ENCODE measurements around the gene EPC1. TPM values are rescaled to one million over a fixed set of nuclear protein-coding genes. Genes with fewer than 3 reads are reported as not detected.

EPC1 gene
- polyA plus RNA-seq, 1 of the 3 experiments (the other 2 are of a cell fraction) = 21.8 TPM

DNA sequence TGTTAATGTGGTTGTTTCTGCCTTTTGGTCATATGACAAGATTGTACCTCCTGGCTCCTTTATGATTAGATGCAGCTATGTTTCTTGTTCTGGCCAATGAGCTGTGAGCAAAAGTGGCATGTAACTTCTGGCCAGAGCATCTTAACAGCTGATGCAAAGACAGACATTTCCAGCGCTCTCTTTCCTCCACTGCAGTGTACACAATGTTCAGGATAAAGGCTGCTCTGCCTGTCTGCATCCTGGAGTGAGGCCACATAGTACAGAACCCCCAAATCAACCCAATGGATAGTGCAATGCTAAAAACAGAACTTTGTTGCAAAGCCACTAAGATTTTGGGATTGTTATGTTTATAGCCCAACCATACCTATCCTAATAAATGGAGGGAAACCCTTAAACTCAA is 17.9 kb downstream of the EPC1 start:
- CTCF ChIA-PET = interaction anchor here (1.3 to 3.0 kb wide), 3 partner anchors 14 to 24 kb away, joined by 3 to 16 read pairs (median 4); no protein-coding TSS in a partner anchor
- TF ChIP-seq RXRA (IDR thresholded peaks at IDR 0.05; ENCODE audit: borderline replicate concordance, low read depth) = no peak
- TF ChIP-seq, protein P1, sequence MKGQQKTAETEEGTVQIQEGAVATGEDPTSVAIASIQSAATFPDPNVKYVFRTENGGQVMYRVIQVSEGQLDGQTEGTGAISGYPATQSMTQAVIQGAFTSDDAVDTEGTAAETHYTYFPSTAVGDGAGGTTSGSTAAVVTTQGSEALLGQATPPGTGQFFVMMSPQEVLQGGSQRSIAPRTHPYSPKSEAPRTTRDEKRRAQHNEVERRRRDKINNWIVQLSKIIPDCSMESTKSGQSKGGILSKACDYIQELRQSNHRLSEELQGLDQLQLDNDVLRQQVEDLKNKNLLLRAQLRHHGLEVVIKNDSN (IDR thresholded peaks at IDR 0.05; ENCODE audit: borderline replicate concordance, low read depth) = no peak
- TF ChIP-seq JUND (IDR thresholded peaks at IDR 0.05) = no peak
- TF ChIP-seq POLR2AphosphoS5 (IDR thresholded peaks at IDR 0.05; ENCODE audit: low read depth, low read length) = no peak
- TF ChIP-seq TEAD4 (IDR thresholded peaks at IDR 0.05; ENCODE audit: borderline replicate concordance, insufficient read depth) = no peak
- no peak for TF ChIP-seq GATA2 (CRISPR knock-in tag; IDR thresholded peaks at IDR 0.05)
- no peak for TF ChIP-seq EP300 (IDR thresholded peaks at IDR 0.05; ENCODE audit: borderline replicate concordance in 1 of 2, low read depth in 1 of 2, low read length in 1 of 2)
- TF ChIP-seq, protein P2, sequence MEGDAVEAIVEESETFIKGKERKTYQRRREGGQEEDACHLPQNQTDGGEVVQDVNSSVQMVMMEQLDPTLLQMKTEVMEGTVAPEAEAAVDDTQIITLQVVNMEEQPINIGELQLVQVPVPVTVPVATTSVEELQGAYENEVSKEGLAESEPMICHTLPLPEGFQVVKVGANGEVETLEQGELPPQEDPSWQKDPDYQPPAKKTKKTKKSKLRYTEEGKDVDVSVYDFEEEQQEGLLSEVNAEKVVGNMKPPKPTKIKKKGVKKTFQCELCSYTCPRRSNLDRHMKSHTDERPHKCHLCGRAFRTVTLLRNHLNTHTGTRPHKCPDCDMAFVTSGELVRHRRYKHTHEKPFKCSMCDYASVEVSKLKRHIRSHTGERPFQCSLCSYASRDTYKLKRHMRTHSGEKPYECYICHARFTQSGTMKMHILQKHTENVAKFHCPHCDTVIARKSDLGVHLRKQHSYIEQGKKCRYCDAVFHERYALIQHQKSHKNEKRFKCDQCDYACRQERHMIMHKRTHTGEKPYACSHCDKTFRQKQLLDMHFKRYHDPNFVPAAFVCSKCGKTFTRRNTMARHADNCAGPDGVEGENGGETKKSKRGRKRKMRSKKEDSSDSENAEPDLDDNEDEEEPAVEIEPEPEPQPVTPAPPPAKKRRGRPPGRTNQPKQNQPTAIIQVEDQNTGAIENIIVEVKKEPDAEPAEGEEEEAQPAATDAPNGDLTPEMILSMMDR (IDR thresholded peaks at IDR 0.05) = no peak
- TF ChIP-seq NRF1 (IDR thresholded peaks at IDR 0.05; ENCODE audit: low read depth, low read length) = no peak
- TF ChIP-seq TAF1 (IDR thresholded peaks at IDR 0.05; ENCODE audit: borderline replicate concordance, low read depth, low read length) = no peak
- no peak for TF ChIP-seq MEF2A (IDR thresholded peaks at IDR 0.05; ENCODE audit: borderline replicate concordance, low read depth)
- TF ChIP-seq CHD2 (IDR thresholded peaks at IDR 0.05; ENCODE audit: low read length, partially characterized antibody) = no peak
- TF ChIP-seq RFX5 (IDR thresholded peaks at IDR 0.05; ENCODE audit: low read length) = no peak
- TF ChIP-seq EZH2phosphoT487 (IDR thresholded peaks at IDR 0.05; ENCODE audit: borderline replicate concordance, low read depth) = no peak
- no peak for TF ChIP-seq RAD21 (IDR thresholded peaks at IDR 0.05; ENCODE audit: low read length)
- no peak for TF ChIP-seq SIN3A (IDR thresholded peaks at IDR 0.05; ENCODE audit: borderline replicate concordance, low read depth, low read length)
- no peak for TF ChIP-seq SMC3 (IDR thresholded peaks at IDR 0.05; ENCODE audit: low read depth, low read length)
- Histone ChIP-seq H3K36me3 (replicated peaks in 1 of 2; ENCODE audit: control insufficient read depth in 1 of 2, insufficient read depth in 2 of 2, low read length in 1 of 2) (peaks cover 0 to 6% of the 10 kb centered on the region in 2 experiments), H3K9ac (no peak overlapping the region), H3K4me2 (no peak overlapping the region), H4K20me1 (ENCODE audit: insufficient read depth) (peaks cover 93% of the 10 kb centered on the region), H3K9me3 (no peaks in the 10 kb centered on the region), H2AFZ (ENCODE audit: low read depth) (no peak overlapping the region), H3K79me2 (ENCODE audit: insufficient read depth) (peaks cover 100% of the 10 kb centered on the region), H3K9me2 (no peaks in the 10 kb centered on the region), H3K27me3 (ENCODE audit: insufficient read depth) (no peaks in the 10 kb centered on the region), H3K4me1 (ENCODE audit: control insufficient read depth in 1 of 2, insufficient read depth in 2 of 2, low read depth in 1 of 2, low read length in 1 of 2) (peaks cover 5 to 22% of the 10 kb centered on the region in 2 experiments; a peak in 3 of 4 replicates), H3K27ac (ENCODE audit: low read depth in 2 of 2, low read length in 1 of 2) (peak overlapping the region in 1 of 2 experiments; percentile 30; a peak in 1 of 4 replicates), H3K4me3 (ENCODE audit: low read depth in 2 of 2, low read length in 1 of 2) (no peak overlapping the region), H3F3A (replicated peaks; ENCODE audit: insufficient read depth) (no peaks in the 10 kb centered on the region)
- POLR2A ChIA-PET = interaction anchor here (0.8 kb wide), 1 partner anchor 17 kb away, joined by 3 read pairs; no protein-coding TSS in a partner anchor
- 100% methylated on average over 1 of the region's 1 CpG for WGBS (ENCODE audit: low lambda C conversion rate)
- no peak for DNase-seq

Measured in SK-N-SH (cell line).